Renal cortical epithelial cell (primary cell): ENCODE results near the gene PPCDC. TPM values are rescaled to one million over a fixed set of nuclear protein-coding genes. Genes with fewer than 3 reads are reported as not detected.

Experiments used
- total RNA-seq: library from RNA; depleted of rRNA; stranded (reverse); fragments of >200 nt; gene quantifications from 2 replicates; pipeline ENCODE4 v1.2.3, GENCODE V29; 2014

The PPCDC gene
- total RNA-seq, 1 donor from 2014 or later = 8.7 TPM

Other genes starting within 250 kb of the PPCDC start
- 28.5 and 58.4 TPM in 2 replicates for gene CSK, start 241.5 kb upstream of the PPCDC start, total RNA-seq
- not detected in 2 replicates for gene LMAN1L, start 210.8 kb upstream of the PPCDC start, total RNA-seq
- not detected in 2 replicates for gene CPLX3, start 197.0 kb upstream of the PPCDC start, total RNA-seq
- gene ULK3, start 180.4 kb upstream of the PPCDC start, total RNA-seq = 13.4 and 20.4 TPM in 2 replicates
- 19.4 and 64.5 TPM in 2 replicates for gene SCAMP2, start 150.2 kb upstream of the PPCDC start, total RNA-seq
- gene MPI, start 133.5 kb upstream of the PPCDC start, total RNA-seq = 57.3 and 86.6 TPM in 2 replicates
- gene FAM219B, start 116.7 kb upstream of the PPCDC start, total RNA-seq = 34.9 and 47.0 TPM in 2 replicates
- 48.4 and 71.7 TPM in 2 replicates for gene COX5A, start 85.5 kb upstream of the PPCDC start, total RNA-seq
- 2.1 and 3.3 TPM in 2 replicates for gene RPP25, start 66.8 kb upstream of the PPCDC start, total RNA-seq
- gene SCAMP5, start 28.0 kb upstream of the PPCDC start, total RNA-seq = 0.69 and 10.6 TPM in 2 replicates
- 1.4 and 8.3 TPM in 2 replicates for gene C15orf39, start 178.3 kb downstream of the PPCDC start, total RNA-seq
- not detected in 2 replicates for gene GOLGA6C, start 234.7 kb downstream of the PPCDC start, total RNA-seq